Measurements from ENCODE around the gene PSME4.

DNA sequence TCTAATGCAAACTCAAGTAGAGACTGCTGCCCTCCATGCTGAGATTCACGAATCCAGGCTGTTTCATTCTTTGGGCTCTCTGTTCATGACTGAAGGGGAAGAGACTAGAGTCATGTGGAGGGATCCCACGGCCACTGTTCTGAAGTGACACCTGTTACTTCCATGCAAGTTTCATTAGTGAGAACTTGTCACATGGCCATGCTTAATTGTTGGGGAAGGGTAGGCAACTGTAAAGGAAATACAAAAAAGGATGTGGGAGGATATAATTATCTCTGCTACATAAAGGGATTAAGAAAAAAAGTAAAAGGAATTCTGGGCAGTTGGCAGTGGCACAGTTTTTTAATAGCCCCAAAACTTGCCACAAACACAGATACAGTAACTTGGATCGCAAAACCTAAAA, 28.0 kb upstream of the PSME4 start:
- TF ChIP-seq POLR2AphosphoS5 (IDR thresholded peaks at IDR 0.05), result no peak
- TF ChIP-seq, protein P1, sequence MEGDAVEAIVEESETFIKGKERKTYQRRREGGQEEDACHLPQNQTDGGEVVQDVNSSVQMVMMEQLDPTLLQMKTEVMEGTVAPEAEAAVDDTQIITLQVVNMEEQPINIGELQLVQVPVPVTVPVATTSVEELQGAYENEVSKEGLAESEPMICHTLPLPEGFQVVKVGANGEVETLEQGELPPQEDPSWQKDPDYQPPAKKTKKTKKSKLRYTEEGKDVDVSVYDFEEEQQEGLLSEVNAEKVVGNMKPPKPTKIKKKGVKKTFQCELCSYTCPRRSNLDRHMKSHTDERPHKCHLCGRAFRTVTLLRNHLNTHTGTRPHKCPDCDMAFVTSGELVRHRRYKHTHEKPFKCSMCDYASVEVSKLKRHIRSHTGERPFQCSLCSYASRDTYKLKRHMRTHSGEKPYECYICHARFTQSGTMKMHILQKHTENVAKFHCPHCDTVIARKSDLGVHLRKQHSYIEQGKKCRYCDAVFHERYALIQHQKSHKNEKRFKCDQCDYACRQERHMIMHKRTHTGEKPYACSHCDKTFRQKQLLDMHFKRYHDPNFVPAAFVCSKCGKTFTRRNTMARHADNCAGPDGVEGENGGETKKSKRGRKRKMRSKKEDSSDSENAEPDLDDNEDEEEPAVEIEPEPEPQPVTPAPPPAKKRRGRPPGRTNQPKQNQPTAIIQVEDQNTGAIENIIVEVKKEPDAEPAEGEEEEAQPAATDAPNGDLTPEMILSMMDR (IDR thresholded peaks at IDR 0.05), result no peak
- no peak for TF ChIP-seq POLR2A (IDR thresholded peaks at IDR 0.05)

Measured in prostate gland (tissue), 2 donors.